Sigmoid colon (tissue), 4 donors: ENCODE measurements around the gene HPS1.

Experiments
- EP300 ChIP-seq, 4 donors: sonication (generic); formaldehyde crosslinking; IDR thresholded peaks; one replicate each; pipeline ENCODE4 v1.6.1; 2017; ENCODE audit warnings: antibody characterized with exemption in 4 of 4
- POLR2A ChIP-seq, 2 donors: fragments of 450-650 bp; IDR thresholded peaks; one replicate each; pipeline ENCODE4 v1.6.1; 2016; ENCODE audit warnings: antibody characterized with exemption in 2 of 2, mild to moderate bottlenecking in 2 of 2, moderate library complexity in 2 of 2
- POLR2AphosphoS5 ChIP-seq, 4 donors: sonication (generic); formaldehyde crosslinking; IDR thresholded peaks; one replicate each; pipeline ENCODE4 v1.6.1; 2017; ENCODE audit warnings: antibody characterized with exemption in 4 of 4
- TF ChIP-seq, protein P1 (sequence below), 4 experiments: fragments of 450-650 bp in 3 of 4; fragments of 200-600 bp in 1 of 4; IDR thresholded peaks; one replicate each; pipeline ENCODE4 v1.5.1; 2016 to 2019; ENCODE audit warnings: antibody characterized with exemption in 4 of 4, mild to moderate bottlenecking in 3 of 4, moderate library complexity in 2 of 4

DNA sequence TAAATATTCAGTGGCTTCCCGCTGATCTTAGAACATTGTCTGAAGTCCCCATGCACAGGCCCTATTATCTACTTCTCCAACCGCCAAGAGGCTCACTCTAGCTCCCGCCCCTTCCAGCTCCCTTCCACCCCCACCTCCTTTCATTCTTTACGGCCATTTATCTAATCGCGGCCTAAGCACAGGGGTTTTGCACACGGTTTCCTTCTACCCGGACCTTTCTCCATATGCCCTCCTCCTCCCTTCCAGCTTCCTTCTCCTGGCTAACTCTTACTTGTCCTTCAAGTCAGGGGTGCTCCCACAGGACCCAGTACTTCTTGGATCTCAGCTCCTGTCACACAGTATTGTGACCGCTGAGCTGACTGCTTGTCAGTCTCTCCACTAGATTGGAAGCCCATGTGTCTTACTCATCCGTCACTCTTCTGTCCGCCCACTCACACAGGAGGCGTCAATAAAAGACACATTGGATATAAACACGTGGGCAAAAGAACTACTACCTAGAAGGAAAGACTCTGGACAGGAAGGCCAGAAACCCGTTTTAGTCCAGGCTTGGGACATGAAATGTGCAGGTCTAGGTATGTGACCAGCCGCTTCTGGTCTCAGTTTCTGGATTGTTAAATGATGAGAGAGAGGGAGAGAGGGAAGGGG, 20.2 kb upstream of the HPS1 start:
- TF ChIP-seq, protein P1, sequence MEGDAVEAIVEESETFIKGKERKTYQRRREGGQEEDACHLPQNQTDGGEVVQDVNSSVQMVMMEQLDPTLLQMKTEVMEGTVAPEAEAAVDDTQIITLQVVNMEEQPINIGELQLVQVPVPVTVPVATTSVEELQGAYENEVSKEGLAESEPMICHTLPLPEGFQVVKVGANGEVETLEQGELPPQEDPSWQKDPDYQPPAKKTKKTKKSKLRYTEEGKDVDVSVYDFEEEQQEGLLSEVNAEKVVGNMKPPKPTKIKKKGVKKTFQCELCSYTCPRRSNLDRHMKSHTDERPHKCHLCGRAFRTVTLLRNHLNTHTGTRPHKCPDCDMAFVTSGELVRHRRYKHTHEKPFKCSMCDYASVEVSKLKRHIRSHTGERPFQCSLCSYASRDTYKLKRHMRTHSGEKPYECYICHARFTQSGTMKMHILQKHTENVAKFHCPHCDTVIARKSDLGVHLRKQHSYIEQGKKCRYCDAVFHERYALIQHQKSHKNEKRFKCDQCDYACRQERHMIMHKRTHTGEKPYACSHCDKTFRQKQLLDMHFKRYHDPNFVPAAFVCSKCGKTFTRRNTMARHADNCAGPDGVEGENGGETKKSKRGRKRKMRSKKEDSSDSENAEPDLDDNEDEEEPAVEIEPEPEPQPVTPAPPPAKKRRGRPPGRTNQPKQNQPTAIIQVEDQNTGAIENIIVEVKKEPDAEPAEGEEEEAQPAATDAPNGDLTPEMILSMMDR (IDR thresholded peaks at IDR 0.05): no peak
- no peak for TF ChIP-seq POLR2A (IDR thresholded peaks at IDR 0.05)
- no peak for TF ChIP-seq EP300 (IDR thresholded peaks at IDR 0.05)
- no peak for TF ChIP-seq POLR2AphosphoS5 (IDR thresholded peaks at IDR 0.05)
